ENCODE measurements around the gene ZNF280A.

DNA sequence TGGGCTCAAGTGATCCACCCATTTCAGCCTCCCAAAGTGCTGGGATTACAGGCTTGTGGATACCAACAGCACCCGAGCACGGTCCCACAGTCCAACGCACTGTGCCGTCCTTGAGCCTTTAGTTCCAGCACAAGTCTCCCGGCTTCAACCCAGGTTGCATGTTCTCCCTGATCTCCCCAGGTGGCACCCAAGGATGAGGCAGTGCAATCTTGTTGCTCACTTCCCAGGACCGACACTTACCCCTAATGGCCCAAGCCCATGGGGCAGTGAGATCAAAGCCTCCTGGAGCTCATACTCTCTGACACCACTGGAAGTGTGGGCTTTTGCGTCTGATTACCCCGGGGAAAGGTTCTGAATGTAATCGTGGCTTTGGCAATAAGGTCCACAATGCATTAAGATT is 35.5 kb upstream of the ZNF280A start:
- TF ChIP-seq, protein P1, sequence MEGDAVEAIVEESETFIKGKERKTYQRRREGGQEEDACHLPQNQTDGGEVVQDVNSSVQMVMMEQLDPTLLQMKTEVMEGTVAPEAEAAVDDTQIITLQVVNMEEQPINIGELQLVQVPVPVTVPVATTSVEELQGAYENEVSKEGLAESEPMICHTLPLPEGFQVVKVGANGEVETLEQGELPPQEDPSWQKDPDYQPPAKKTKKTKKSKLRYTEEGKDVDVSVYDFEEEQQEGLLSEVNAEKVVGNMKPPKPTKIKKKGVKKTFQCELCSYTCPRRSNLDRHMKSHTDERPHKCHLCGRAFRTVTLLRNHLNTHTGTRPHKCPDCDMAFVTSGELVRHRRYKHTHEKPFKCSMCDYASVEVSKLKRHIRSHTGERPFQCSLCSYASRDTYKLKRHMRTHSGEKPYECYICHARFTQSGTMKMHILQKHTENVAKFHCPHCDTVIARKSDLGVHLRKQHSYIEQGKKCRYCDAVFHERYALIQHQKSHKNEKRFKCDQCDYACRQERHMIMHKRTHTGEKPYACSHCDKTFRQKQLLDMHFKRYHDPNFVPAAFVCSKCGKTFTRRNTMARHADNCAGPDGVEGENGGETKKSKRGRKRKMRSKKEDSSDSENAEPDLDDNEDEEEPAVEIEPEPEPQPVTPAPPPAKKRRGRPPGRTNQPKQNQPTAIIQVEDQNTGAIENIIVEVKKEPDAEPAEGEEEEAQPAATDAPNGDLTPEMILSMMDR (IDR thresholded peaks at IDR 0.05), result no peak
- TF ChIP-seq ZFX (IDR thresholded peaks at IDR 0.05; ENCODE audit: borderline replicate concordance), result no peak
